ENCODE results near the gene PLEKHB1. TPM values are rescaled to one million over a fixed set of nuclear protein-coding genes. Genes with fewer than 3 reads are reported as not detected.

Gene PLEKHB1
- total RNA-seq, 6 experiments from 2014 or later, result 0.42 to 2.1 (median 0.96) TPM

- Histone ChIP-seq H3K27me3 (no peaks in the 10 kb centered on the region), H3K4me1 (no peaks in the 10 kb centered on the region), H3K9me3 (no peaks in the 10 kb centered on the region), H3K36me3 (peaks cover 0 to 31% (median 6%) of the 10 kb centered on the region in 4 donors), H3K27ac (no peak overlapping the region), H3K4me3 (no peak overlapping the region)
- DNase-seq (no peak), ATAC-seq (no peak)
- intact Hi-C loops (cut with DNase I), result no loop called here
- TF ChIP-seq CTCF (IDR thresholded peaks at IDR 0.05), result no peak
- no peak for TF ChIP-seq POLR2A (IDR thresholded peaks at IDR 0.05)
- WGBS (ENCODE audit: insufficient coverage, low coverage, low lambda C conversion rate, missing lambda C conversion rate), result 64% methylated on average over 2 of the region's 2 CpGs
Measured at GRCh38 chr11:73680687-73681086, 34.3 kb downstream of the PLEKHB1 start.

GRCh38 chr11:73693899-73694525 is 47.6 kb downstream of the PLEKHB1 start:
- WGBS (ENCODE audit: insufficient coverage, low coverage, low lambda C conversion rate, missing lambda C conversion rate), result 95% methylated on average over 4 of the region's 4 CpGs
- intact Hi-C loops (cut with DNase I), result no loop called here
- ATAC-seq, result no peak

DNA sequence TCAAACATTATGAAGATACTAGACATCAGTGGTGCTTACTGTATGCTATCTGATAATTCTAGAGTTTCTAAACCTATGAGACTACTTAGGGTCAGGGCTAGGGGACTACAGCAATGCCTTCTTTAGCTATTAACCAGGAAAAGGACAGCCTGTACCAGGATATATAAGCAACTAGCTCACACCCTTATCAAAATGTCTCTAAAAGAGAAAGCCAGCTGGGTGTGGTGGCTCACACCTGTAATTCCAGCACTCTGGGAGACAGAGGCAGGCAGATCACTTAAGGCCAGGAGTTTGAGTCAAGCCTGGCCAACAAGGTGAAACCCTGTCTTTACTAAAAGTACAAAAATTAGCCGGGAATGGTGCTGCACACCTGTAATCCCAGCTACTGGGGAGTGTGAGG is 58.7 kb downstream of the PLEKHB1 start:
- WGBS (ENCODE audit: insufficient coverage, low coverage, low lambda C conversion rate, missing lambda C conversion rate), result no CpG with 5 or more reads among the region's 1 CpG
- no peak for TF ChIP-seq CTCF (IDR thresholded peaks at IDR 0.05)
- no peak for TF ChIP-seq POLR2A (IDR thresholded peaks at IDR 0.05)
- intact Hi-C loops (cut with DNase I), result no loop called here
- H3K27me3 ChIP-seq, result no peaks in the 10 kb centered on the region
- H3K27ac ChIP-seq, result no peak overlapping the region
- no peaks in the 10 kb centered on the region for H3K4me1 ChIP-seq
- H3K9me3 ChIP-seq, result no peaks in the 10 kb centered on the region
- DNase-seq (no peak), ATAC-seq (no peak)
- H3K4me3 ChIP-seq, result no peak overlapping the region
- peaks cover 0 to 55% (median 10%) of the 10 kb centered on the region in 4 donors for H3K36me3 ChIP-seq

More at GRCh38 chr11:73693899-73694525, 47.6 kb downstream of the PLEKHB1 start:
- no peak for DNase-seq
- no peaks in the 10 kb centered on the region for H3K4me1 ChIP-seq
- peaks cover 0 to 6% (median 0%) of the 10 kb centered on the region in 4 donors for H3K36me3 ChIP-seq
- TF ChIP-seq POLR2A (IDR thresholded peaks at IDR 0.05) (no peak), CTCF (IDR thresholded peaks at IDR 0.05) (no peak)
- no peak overlapping the region for H3K27ac ChIP-seq
- H3K27me3 ChIP-seq, result no peaks in the 10 kb centered on the region
- no peaks in the 10 kb centered on the region for H3K9me3 ChIP-seq
- H3K4me3 ChIP-seq, result no peak overlapping the region

DNA sequence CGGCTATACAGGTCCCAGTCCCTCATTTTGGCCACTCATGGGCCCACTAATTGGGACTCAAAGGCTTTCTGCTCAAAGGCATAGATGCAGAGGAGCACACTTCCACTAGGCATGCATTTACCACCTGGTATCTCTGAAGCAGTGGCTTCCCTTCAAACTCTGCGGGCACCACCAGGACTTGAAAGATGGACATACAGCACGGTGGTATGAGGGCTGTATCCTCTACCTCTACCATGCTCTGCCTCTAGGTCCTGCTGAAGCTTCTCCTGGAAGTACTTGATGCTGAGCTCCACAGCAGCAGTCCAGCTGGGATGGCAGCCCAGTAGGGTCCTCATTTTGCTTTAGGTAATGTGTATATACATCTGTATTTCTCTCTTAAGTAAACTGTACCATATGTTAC is 64.6 kb downstream of the PLEKHB1 start:
- intact Hi-C loops (cut with DNase I), result no loop called here
- WGBS (ENCODE audit: insufficient coverage, low coverage, low lambda C conversion rate, missing lambda C conversion rate), result 62% methylated on average over 3 of the region's 3 CpGs

More for the DNA sequence above, 64.6 kb downstream of the PLEKHB1 start:
- Histone ChIP-seq H3K4me1 (no peaks in the 10 kb centered on the region), H3K27ac (no peak overlapping the region), H3K27me3 (no peaks in the 10 kb centered on the region), H3K36me3 (peaks cover 0 to 19% (median 11%) of the 10 kb centered on the region in 4 donors), H3K9me3 (no peaks in the 10 kb centered on the region), H3K4me3 (no peak overlapping the region)
- DNase-seq (no peak), ATAC-seq (no peak)
- TF ChIP-seq POLR2A (IDR thresholded peaks at IDR 0.05) (no peak), CTCF (IDR thresholded peaks at IDR 0.05) (no peak)

Other genes with a start within 250 kb of the PLEKHB1 start
- gene FAM168A, start 48.5 kb upstream of the PLEKHB1 start, total RNA-seq, result 10 to 100 TPM; 13.0 to 21.5 (median 15.9) TPM
- 100 to 1,000 TPM in 2 of 6 experiments, 10 to 100 TPM in 4; 59.3 to 163 (median 81.7) TPM for gene RAB6A, start 114.5 kb downstream of the PLEKHB1 start, total RNA-seq
- 10 to 100 TPM; 15.9 to 26.7 (median 18.2) TPM for gene MRPL48, start 141.3 kb downstream of the PLEKHB1 start, total RNA-seq
- 100 to 1,000 TPM in 2 of 6 experiments, 10 to 100 TPM in 4; 48.8 to 116 (median 56.0) TPM for gene COA4, start 230.3 kb downstream of the PLEKHB1 start, total RNA-seq
- 10 to 100 TPM in 2 of 6 experiments, 1 to 10 TPM in 4; 7.4 to 15.4 (median 9.1) TPM for gene PAAF1, start 230.4 kb downstream of the PLEKHB1 start, total RNA-seq

Measured in right lobe of liver (tissue), 6 donors.